Muscle of back (tissue), 11 donors: ENCODE results near the gene CSAD. TPM values are rescaled to one million over a fixed set of nuclear protein-coding genes. Genes with fewer than 3 reads are reported as not detected.
"Not testable (repeated sequence)": the region's sequence is repeated elsewhere in the genome, so short reads cannot be mapped to it uniquely, and the experiment has no call there.

Experiments
- DNase-seq, 3 donors: peaks; one replicate each; pipeline versions ENCODE4 v3.0.0 to v3.0.0-alpha.2; 2013
- polyA plus RNA-seq, 10 donors: library from polyadenylated mRNA; unstranded; fragments of 120-200 nt; gene quantifications; one replicate each; pipeline ENCODE4 v1.2.1, GENCODE V29; 2013; ENCODE audit not compliant: insufficient read length in 10 of 10

Gene CSAD
- polyA plus RNA-seq, 10 donors: 18.5 to 75.7 (median 28.7) TPM

DNA sequence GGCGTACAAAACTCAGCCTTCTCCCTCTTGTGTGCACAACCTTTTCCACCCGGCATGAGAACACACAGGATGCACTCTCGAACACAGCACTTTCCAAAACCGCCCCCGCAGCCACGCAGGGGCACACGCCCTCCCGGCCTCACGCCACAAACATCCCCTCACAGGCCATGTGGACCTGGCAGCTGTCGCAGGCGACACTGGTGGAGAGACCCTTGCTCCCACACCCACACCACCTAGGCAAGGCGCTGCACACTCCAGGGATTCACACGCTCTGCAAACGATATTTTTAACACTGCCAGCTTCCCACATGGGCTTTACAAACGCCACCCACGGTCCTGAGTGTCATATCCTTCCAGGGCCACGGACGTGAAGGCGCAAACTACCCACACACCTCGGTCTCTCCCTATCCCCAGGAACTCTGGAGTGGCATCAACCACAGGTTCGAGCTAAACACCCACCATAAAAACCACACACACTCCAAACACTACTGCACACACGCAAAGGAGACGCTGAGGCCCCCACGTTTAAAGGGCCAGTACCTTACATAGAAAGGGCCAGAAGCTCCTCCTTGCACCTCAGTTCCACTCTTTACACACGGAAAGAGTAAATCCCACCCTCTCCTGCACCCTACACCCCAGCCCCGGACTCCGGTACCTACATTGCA lies 38.7 kb upstream of the CSAD start:
- DNase-seq: peak in 2 of 3 donors; percentile 45 to 81

DNA sequence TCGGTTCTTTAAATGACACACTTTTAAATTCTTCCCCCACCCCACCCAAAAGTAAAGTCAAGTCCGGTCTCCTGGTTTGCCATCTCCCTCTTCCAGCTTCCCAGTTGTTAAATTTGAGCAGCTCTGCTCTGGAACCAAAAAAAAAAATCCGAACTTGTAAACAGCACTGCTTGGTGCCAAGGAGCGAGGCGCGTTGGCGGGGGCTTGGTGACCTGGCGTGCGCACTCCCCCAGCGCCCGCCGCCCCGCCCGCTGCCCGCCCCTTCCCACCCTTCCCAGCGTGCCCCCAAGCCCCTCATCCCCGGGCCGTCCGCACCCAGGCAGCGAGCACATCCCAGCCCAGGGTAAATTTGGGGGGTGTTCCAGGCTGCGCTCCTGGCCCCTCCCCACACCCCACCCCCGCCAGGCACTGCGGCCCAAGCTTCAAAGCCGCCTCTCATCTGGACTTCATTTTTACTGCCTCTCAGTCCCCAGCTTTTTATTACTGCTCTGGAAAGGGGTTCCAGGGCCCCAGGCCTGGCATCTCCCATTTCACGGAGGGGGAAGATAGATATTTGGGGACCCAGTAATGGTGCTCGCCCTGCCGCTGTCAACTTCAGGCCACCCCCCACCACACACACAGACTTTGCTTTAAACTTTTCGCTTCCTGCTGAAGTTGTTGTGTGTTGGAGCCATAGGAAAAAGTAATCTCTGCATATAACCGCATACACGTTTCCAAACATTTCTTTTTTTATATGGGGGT lies 38.0 kb upstream of the CSAD start:
- peak in 2 of 3 donors; percentile 51 to 74 for DNase-seq

DNA sequence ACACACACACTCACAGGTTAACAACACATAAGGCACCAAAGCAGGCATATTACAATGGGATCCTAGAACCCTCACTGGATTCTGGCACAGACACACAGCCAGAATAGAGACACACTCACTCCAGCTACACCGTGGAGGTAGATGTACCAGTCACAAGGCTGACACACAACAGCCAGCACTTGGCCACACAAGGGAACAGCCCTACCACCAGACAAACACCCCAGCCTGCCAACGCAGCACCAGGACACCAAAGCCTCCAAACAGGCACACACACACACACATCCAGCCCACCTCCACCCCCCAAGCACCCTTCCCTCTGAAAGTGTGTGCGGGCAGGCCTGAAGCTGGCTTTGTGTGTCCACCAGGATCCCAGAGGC lies 37.2 kb upstream of the CSAD start:
- no peak for DNase-seq

DNA sequence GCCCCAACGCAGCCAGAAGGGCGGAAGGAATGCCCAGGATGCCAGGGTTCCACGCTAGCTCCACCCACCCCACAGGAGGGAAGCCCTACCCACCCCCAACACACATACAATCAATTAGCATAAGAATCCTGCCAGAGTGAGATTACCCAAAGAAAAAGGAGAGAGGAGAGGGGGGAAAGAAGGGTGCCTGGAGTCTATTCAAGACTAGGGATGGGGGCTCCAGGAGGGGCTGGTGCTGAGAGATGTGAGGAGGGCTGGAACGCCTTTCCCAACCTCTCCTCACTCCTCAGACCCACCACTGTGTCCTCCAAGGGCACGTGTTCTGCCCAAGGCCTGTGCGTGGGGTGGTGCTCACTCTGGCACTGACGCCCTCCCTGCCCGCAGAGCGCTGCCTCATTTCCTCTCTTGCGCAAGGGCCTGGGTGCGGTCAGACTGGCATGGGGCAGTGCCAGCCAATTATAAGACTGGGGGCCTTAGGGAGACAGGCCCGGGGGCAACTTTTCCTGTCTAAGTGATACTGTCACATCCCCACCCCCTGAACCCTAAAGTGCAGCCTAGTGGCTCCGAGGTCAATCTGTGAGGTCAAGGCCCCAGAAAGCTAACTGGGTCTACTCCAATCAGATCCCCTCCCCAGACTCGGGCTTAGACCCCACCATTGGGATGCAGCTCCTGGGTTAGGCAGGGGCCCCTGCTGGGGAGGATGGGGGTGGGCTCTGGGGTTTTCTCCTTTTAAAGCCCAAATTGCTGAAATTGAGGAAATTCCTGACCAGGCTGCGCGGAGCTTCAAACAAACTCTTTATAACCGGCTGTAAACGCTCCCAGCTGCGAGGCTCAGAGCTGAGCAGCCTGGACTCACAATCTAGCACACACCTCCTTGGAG lies 36.6 kb upstream of the CSAD start:
- no peak for DNase-seq

DNA sequence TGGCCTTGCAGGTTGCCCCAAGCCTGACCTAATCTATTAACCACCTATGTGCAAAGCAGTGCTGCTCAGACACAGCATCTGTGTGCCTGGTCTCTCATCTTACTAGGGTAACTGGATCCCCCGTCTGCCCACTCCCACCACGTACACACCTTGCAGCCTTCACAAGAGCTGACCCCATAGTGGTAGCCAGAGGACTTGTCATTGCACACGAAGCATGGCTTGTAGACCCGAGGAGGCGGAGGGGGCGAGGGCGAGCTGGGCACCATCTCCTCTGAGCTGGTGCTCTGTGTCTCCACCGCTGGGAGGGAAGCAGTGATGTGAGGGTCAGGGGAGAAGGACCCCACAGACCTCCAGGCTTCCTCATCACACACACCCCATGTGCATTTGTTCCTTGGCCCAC lies 34.8 kb upstream of the CSAD start:
- DNase-seq: no peak

DNA sequence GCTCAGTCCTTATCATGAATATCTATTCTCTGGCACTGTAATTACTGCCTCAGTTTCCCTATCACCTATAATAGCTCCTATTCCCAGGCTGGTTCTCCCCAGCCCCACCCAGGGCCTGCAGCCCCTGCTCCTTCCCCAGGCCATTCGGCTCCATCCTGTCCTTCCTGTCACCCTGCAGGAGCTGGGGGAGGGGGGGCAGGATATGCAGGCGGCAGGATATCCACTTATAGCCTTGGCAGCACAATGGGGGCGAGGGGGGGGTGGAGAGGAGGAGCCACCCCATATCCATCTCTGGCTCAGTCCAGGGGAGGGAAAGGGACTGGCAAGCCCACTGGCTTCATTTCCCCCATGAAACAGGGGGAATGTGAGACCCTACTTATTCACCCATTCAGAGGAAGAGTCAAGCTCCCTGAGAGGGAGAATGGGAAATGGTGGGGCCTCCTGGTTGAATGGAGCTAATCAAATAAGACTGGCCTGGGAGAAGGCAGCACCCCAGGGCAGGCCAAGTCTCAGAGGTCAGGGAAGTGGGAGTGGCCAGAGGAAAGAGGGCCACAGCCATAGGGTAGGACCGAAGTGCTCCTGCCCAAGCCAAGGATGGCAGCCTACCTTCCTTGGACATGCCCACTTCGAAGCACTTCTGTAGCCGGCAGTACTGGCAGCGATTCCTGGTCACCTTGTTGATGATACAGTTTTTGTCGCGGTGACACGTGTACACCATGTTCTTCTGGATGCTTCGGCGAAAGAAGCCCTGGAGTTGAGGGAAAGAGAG lies 34.1 kb upstream of the CSAD start:
- DNase-seq: no peak

DNA sequence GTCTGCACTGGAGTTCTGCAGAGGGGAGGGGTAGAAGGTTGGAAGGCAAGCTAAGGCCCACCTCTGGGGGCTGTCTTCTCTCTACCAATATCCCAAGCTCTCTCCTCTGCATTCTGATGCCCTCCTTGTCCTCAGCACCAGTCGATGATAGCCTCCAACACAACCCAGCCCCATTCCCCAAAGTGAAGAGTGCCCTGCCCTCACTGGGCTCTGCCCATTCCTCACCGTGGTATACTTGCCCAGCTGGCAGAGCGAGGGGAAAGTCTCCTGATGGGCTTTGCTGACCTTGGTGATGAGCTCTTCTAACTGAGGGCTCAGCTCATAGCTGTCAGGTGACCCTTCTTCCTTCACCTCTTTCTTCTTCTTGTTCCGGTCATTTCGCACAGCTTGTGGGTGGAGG lies 33.5 kb upstream of the CSAD start:
- no peak for DNase-seq

DNA sequence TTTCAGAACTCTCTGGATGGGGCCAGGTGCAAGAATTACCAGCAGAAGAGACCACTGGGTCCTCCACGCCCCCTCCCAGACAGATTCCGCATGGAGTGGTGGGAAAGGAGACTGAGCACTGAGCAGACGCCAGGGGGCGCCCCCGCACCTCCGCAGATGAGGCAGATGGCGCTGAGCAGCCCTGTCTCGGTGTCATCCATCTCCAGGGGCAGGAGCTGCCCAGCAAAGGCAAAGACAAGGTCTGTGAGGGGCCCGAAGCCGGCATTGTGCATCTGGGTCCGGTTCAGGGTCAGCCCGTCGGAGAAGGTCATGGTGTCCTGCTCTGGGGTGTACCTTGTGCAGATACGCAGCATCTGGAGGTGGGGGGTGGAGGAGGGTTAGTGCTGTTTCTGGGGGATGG lies 32.6 kb upstream of the CSAD start:
- DNase-seq: peak in 2 of 3 donors; percentile 83 to 89

DNA sequence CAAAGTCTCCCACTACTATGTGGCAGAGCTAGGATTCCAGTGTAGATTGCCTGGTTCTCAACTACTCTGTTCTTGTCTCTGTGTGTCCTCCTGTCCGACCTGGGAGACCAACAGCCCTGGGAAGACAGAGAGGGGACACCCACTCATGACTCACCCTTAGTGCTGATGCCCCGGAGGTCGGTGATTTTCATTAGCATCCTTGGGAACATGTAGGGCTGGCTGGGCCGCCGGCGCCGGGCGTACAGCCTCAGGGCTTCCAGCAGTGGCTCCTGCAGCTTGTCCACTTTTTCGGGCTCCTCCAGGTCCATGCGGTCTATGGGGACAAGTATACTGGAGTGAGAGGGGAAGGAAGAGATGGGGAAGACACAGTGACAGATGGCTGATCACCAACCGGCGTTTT lies 32.2 kb upstream of the CSAD start:
- no peak for DNase-seq

DNA sequence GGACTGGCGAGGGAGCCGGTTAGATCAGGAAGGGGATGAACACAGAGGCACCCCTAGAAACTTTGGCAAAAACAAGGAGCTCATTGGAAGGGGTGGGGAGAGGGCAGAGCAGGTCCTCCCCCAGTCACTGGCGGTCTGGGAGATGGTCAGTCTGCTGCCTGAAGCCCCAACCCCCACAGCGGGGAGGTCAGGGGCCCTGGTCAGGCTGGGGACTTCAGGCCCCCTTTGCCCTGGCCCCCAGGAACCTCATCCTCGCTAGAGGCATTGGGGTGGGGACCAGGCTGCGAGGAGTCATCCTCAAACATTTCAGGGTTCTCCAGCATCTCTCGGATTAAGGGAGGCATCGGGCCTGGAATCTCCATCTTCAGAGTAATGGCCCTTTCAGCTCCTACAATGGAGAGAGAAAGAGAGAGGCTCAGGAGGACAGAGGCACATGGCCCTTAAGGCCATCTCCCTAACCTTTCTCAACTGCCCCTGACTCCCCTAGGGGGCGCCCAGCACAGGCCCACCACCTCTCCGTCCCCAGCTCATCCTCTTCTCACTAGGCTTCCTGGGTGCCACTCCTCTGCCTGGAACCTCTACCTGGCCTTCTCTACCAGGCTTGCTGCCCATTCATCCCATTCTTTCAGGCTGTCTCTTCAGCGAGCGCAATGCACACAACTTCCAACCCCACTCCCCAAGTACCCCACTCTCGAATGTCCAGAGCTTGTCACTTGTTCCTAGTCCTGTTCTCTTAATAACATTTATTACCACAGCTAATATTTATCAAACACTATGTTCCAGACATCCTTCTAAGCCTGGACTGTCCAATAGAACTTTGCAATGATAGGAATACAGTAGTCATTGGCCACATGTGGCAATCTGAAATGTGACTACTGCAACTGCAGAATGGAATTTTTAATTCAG lies 31.0 kb upstream of the CSAD start:
- no peak for DNase-seq

DNA sequence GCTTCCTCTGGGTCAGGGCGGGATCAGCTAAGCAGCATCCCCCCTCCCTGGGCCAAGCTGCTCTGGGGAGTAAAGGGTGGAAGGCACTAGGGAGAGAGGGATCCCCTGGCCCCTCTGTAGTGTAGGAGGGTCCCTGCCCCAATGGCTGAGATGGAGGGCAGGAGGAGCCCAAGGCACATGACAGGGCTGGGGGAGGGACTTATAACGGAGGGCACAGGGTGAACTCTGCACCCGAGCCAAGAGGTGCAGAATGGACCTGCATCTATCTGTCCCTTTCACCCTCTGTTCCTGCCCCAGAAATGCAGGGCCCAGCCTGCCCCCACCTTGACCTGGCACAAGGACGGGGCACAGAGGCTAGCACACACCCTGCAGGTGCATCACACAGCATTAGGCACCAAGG lies 30.1 kb upstream of the CSAD start:
- DNase-seq: no peak

DNA sequence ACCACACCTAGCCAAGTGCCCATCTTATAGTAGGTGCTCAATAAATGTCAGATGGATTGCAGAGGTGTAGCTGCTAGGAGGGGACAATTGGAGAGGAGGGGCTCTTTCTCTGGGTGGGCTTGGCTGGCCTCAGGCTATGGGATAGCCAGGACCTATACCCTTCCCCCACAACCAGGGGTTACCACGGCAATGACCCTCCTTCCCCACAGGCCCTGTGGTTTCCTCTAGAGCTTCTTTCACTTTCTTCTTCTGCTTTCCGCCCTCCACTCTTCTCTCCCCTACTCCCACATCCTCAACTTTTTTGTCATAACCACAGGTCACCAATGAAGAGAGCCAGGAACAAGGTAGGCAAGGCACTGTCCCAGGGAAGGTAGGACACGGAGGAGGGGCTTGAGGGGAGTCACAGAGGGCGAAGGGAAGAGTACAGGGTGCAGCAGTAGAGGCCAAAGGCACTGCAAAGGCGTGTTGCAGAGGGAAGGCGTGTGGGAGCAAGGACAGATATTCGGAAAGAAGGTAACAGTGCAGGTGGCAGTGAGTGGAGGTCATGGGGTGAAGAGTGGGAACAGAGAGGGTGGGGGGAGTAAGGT lies 28.2 kb upstream of the CSAD start:
- no peak for DNase-seq

DNA sequence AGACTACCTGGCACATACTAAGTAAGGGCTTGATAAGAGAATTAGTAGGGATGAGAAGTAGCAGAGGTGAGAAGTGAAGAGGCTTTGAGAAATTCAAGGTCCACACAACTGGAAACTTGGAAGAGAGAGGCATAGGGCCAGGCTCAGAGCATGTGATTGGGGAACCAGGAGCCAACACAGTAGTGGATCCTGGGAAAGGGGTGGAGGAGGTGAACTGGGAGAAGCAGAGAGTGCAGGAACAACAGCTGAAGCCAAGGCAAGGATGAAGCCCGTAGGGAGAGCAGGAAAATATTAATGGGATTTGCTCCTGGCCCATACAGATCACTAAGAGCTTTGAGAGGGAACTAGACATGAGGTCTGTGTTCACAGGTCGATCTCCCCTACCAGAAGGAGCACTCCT lies 27.7 kb upstream of the CSAD start:
- DNase-seq: peak in 2 of 3 donors; percentile 39 to 72

DNA sequence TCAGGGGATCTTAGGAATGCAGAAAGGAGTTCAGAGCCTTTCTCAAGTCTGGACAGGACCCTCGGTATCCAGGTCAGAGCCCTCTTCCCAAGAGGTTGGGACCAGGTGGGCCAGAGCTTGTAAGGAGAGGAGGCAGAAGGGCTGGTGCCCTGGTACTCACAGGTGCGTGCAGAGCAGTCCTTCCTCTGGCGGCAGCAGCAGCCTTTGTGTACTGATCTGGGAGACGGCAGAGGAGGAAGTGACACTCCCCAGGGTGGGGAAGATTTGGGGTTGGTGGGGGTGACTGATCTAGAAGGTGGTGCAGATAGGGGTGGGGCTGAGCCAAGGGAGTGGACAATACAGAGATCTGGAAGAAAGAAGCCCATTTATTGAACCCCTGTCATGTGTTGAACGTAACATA lies 26.3 kb upstream of the CSAD start, which contains the start of gene ITGB7:
Gene ITGB7, minus strand, starts transcription at position 210 of the 400 bp plus-strand sequence. CDS start 6,808 bp downstream, outside the sequence.
- no peak for DNase-seq

DNA sequence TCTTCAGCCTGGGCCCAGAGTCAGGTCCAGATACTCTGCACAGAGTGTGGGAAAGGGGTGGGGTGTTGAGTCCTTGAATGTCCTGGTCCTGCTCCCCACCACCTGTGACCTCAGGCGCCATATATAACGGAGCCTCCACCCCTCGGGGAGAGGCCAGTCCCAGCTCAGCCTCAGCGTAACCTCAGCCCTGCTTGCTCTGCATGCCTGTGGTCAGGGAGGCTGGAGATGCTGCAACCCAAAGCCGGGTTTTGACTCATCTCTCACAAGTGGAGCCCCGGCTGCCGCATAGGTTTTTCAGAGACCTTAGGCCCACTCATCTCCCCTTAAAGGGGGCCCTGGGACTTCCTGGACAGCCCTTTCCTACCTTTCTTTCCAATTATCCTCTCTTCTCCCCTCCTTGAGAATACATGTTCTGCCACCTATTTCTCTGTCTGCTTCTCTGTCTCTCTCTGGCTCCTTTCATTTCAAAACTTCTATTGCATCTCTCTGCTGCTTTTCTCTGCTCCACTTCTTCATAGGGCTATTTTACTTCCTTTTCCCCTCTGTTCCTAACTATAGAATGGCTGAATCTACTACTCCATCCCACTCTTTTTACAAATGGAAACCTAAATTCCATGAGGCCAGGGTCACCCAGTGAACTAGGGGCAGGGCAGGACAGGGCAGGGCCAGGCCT lies 25.2 kb upstream of the CSAD start:
- DNase-seq: peak in 1 of 3 donors; percentile 51

DNA sequence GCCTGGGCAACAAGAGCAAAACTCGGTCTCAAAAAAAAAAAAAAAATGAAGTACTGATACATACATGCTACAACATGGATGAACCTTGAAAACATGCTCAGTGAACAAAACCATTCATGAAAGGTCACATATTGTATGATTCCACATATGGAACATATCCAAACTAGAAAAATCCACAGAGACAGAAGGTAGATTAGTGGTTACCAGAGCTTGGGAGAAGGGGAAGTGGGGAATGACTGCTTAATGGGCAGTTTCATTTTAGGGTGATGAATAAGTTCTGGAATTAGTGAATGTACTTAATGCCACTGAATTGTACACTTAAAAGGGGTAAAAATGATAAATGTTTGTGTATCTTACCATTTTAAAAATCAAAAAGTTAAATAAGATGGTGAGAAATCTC lies 23.6 kb upstream of the CSAD start:
- no peak for DNase-seq

DNA sequence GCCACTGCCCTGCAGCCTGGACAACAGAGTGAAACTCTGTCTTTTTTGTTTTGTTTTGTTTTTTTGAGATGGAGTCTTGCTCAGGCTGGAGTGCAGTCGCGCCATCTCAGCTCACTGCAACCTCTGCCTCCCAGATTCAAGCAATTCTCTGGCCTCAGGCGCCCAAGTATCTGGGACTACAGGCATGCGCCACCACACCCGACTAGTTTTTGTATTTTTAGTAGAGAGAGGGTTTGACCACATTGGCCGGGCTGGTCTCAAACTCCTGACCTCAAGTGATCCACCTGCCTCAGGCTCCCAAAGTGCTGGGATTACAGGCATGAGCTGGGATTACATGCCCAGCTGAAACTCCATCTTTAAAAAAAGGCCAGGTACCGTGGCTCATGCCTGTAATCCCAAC lies 21.6 kb upstream of the CSAD start:
- DNase-seq: not testable (repeated sequence)

DNA sequence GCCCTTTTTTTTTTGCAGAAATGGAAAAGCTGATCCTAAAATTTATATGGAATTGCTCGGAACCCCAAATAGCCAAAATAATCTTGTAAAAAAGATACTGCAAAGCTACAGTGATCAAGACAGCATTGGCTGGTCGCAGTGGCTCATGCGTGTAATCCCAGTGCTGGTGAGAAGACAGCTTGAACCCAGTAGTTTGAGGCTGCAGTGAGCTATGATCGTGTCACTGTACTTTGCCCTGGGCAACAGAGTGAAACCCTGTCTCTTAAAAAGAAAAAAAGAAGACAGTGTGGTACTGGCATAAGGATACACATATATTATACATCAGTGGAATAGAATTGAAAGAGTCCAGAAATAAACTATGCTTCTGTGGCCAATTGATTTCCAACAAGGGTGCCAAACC lies 20.9 kb upstream of the CSAD start:
- DNase-seq: no peak

DNA sequence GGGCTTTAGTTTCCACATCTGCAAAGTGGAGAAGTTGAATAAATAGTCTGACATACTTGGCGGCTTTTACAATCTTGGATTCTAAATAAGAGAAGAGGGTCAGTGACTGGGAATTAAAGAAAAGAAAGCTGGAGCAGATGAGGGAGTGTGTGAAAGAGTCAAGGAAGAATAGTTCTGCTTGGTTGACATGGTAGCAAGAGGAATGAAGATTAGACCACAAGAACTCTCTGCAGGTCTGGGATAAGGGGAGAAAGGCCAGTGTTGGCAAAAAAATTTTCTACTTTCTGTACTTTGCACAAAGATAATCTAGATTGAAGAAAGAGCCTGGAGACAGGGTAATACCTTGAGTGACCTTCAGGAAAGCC lies 20.4 kb upstream of the CSAD start:
- no peak for DNase-seq
